ENCODE data around the gene TIGD3. TPM values are rescaled to one million over a fixed set of nuclear protein-coding genes. Genes with fewer than 3 reads are reported as not detected.

Gene TIGD3, protein sequence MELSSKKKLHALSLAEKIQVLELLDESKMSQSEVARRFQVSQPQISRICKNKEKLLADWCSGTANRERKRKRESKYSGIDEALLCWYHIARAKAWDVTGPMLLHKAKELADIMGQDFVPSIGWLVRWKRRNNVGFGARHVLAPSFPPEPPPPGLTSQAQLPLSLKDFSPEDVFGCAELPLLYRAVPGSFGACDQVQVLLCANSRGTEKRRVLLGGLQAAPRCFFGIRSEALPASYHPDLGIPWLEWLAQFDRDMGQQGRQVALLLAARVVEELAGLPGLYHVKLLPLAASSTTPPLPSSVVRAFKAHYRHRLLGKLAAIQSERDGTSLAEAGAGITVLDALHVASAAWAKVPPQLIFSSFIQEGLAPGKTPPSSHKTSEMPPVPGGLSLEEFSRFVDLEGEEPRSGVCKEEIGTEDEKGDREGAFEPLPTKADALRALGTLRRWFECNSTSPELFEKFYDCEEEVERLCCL
- total RNA-seq = under 1 TPM in 2 of 4 donors, not detected in 2; 0.30 to 0.59 TPM

DNA sequence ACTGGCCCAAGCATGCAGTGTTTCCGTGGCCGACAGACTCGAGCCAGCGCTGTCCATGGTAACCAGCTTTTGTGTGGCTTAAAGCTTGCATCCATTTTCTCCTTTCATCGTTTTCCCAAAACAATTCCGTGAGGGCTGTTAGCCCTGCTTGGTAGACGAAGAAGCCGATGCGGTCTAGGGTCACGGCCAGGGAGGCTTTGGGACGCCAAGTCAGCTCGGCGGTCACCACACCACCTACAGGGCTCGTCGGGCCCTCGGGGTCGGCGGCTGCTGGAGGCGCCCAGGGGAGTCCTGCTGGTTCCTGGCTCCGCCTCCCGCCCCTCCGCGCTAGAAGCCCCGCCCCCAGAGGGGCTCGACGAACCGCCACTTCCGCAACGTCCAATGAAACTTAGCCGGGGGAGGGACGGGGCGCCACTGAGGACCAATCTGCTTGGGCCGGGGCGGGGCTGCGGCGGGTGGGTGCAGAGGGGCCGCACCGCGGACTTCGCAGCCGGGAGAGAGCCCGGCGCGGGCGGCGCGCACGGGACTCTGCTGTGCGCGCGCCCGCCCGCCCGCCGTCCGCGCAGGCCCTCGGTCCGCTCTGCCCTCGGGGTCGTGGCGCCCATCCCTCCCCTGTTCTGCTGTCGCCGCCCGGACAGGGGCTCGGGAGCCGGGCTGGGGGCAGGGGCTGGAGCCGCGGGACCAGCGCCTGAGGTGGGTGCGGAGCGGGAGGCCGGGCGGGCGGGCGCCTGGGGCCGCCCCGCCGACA, at the start of gene TIGD3:
Gene TIGD3 (plus strand): TSS at position 487 of the 748 bp plus-strand sequence. CDS start 1,058 bp downstream, outside the sequence.
- 0% methylated on average over 14 to 18 of the region's 79 CpGs for WGBS, 2 donors

DNA sequence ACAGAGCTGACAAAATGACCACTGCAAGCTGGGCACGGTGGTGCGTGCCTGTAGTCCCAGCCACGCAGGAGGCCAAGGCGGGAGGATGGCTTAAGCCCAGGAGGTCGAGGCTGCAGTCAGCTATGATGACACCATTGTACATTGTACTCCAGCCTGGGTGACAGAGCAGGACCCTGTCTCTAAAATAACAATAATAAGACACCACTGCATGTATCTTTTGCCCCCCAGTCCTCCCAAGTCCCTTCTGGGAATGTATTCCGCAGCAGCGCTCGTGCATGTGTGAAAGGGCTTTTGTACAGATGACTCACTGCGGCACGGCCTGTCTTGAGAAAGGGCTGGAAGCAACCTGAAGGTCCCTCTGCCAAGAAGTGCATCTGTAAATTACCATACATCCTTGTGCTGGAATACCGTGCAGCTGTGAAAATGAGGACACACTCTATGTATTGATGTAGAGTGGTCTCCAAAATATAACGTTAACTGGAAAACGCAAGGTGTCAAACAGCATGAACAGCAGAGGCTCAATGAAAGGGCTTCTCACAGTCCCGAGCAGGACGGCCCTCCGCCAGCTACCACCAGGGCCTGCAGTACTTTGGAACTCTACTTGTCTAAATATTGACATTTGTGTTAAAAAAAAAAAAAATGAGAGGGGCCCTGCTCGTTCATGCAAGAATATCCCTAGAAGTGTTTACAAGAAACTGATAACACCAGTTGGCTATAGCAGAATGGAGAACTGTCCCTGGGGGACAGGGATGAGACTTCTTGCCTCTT, 48.9 kb upstream of the TIGD3 start:
- DNase-seq (ENCODE audit: low spot score in 2 of 2) = peak in 1 of 2 donors; percentile 33
- H3K27me3 ChIP-seq = no peaks in the 10 kb centered on the region
- WGBS, 2 donors = 53 to 61% methylated on average over 17 of the region's 17 CpGs
- peak in 1 of 2 donors; percentile 12 for TF ChIP-seq EP300 (IDR thresholded peaks at IDR 0.05)
- TF ChIP-seq, protein P1, sequence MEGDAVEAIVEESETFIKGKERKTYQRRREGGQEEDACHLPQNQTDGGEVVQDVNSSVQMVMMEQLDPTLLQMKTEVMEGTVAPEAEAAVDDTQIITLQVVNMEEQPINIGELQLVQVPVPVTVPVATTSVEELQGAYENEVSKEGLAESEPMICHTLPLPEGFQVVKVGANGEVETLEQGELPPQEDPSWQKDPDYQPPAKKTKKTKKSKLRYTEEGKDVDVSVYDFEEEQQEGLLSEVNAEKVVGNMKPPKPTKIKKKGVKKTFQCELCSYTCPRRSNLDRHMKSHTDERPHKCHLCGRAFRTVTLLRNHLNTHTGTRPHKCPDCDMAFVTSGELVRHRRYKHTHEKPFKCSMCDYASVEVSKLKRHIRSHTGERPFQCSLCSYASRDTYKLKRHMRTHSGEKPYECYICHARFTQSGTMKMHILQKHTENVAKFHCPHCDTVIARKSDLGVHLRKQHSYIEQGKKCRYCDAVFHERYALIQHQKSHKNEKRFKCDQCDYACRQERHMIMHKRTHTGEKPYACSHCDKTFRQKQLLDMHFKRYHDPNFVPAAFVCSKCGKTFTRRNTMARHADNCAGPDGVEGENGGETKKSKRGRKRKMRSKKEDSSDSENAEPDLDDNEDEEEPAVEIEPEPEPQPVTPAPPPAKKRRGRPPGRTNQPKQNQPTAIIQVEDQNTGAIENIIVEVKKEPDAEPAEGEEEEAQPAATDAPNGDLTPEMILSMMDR (IDR thresholded peaks at IDR 0.05) = no peak
- no peaks in the 10 kb centered on the region for H3K9me3 ChIP-seq
- peaks cover 0 to 43% (median 15%) of the 10 kb centered on the region in 4 donors for H3K4me1 ChIP-seq
- H3K36me3 ChIP-seq = peaks cover 0 to 3% (median 0%) of the 10 kb centered on the region in 3 donors
- no peak overlapping the region for H3K4me3 ChIP-seq
- peak overlapping the region in 2 of 4 donors; percentile 28 to 60 for H3K27ac ChIP-seq

More for the DNA sequence above, at the start of gene TIGD3:
- Histone ChIP-seq H3K27ac (peak within 1 kb of the TSS; percentile 21 to 85 (median 58)), H3K4me1 (peaks cover 0 to 26% (median 9%) of the 10 kb centered on the region in 4 donors), H3K27me3 (peaks cover 0 to 6% of the 10 kb centered on the region in 2 donors), H3K9me3 (no peaks in the 10 kb centered on the region), H3K36me3 (peaks cover 0 to 33% (median 10%) of the 10 kb centered on the region in 3 donors), H3K4me3 (peak within 1 kb of the TSS; percentile 34 to 83 (median 66))
- DNase-seq (ENCODE audit: low spot score in 2 of 2) = peak; percentile 95 to 96
- TF ChIP-seq, protein P1 (IDR thresholded peaks at IDR 0.05) = peak in 1 of 5 experiments; percentile 11
- TF ChIP-seq POLR2A (IDR thresholded peaks at IDR 0.05) = peak; percentile 60 to 81
- peak in 1 of 2 donors; percentile 62 for TF ChIP-seq EP300 (IDR thresholded peaks at IDR 0.05)

DNA sequence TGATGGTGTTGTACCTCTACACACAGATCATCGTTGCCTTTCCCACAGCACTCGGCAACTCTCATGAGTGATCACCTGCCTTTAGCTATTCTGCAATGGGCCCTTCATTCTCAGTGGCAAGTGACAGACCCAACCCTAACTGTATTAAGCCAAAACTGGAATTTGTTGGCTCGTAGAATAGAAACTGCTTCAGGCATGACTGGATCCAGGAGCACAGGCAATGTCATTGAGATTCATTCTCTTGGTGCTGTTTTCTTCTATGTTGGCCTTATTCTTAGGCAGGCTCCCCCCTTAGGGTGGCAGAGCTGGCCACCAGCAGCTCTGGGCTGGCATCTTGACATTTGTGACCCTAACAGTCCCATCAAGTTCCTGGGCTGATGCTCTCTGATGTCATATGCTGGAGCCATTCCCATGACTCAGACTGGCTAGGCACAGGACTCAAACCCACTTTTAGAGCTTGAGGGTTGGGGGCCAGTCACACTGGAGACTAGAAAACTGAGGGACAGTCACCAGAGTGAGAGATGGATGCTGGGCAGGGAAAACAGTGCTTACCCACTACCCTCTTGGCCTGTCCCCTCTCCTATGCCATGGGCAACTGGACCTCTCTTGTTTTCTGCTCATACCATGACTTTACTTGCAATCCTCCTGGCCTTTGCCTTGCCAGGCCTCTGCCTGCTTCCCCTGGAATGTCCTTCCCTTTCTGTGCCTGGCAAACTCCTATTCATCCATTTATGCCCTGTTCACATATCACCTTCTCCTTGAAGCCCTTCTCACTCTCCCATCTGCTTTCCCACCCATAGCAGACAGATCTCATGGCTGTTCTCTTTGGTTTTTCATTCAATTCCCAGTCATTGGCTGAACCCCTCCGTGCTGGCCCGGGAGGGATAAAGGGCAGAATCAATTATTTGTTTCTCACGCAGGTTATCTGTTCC, 47.0 kb upstream of the TIGD3 start:
- Histone ChIP-seq H3K27ac (peak overlapping the region in 1 of 4 donors; percentile 69), H3K4me3 (no peak overlapping the region), H3K4me1 (peaks cover 0 to 39% (median 14%) of the 10 kb centered on the region in 4 donors), H3K9me3 (no peaks in the 10 kb centered on the region), H3K27me3 (no peaks in the 10 kb centered on the region), H3K36me3 (peaks cover 0 to 3% (median 0%) of the 10 kb centered on the region in 3 donors)
- TF ChIP-seq POLR2A (IDR thresholded peaks at IDR 0.05) = no peak
- TF ChIP-seq, protein P1 (IDR thresholded peaks at IDR 0.05) = no peak
- TF ChIP-seq EP300 (IDR thresholded peaks at IDR 0.05) = no peak
- WGBS, 2 donors = 84% methylated on average over 6 of the region's 6 CpGs
- no peak for DNase-seq (ENCODE audit: low spot score in 2 of 2)

DNA sequence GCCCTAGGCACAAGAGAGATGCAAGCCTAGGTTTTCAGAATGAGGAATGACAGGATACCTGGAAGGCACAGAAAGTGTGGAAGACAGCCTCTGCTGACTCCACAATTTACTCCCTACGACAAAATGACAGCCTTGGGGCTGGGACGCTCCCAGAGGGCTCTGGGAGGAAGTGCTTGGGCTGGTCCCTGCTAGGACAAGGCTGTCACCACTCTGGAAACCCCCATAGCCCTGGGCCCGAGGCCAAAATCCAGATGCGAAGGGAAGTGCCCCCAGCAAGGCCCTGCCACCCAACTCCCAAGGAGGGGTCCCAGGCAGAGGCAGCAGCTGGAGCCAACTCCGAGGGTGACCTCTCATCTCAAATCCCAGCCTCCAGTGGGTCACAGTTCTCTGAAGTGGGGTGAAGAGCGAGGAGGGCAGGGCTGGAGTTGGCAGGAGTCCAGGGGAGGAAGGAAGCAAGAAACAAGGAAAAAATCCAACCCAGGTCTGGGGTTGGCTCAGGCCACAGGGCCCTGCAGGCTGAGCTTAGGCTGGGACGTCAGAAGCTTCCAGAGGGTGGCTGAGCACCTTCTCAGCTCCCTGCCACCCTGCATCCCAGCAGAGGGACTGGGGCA, 46.2 kb upstream of the TIGD3 start:
- Histone ChIP-seq H3K4me3 (no peak overlapping the region), H3K27ac (peak overlapping the region in 2 of 4 donors; percentile 25 to 69), H3K27me3 (no peaks in the 10 kb centered on the region), H3K36me3 (peaks cover 0 to 3% (median 0%) of the 10 kb centered on the region in 3 donors), H3K4me1 (peaks cover 0 to 47% (median 14%) of the 10 kb centered on the region in 4 donors), H3K9me3 (no peaks in the 10 kb centered on the region)
- TF ChIP-seq EP300 (IDR thresholded peaks at IDR 0.05) (no peak), POLR2A (IDR thresholded peaks at IDR 0.05) (no peak)
- TF ChIP-seq, protein P1 (IDR thresholded peaks at IDR 0.05) = no peak
- WGBS, 2 donors = 23 to 33% methylated on average over 5 to 6 of the region's 7 CpGs
- no peak for DNase-seq (ENCODE audit: low spot score in 2 of 2)

All from tibial nerve (tissue), 4 donors.